Calu3 (cell line): ENCODE results near the gene ODAD3. TPM values are rescaled to one million over a fixed set of nuclear protein-coding genes. Genes with fewer than 3 reads are reported as not detected.

Source experiments
- Bru-seq: library from RNA; stranded (reverse); fragments of 400-500 nt; gene quantifications from one replicate; lab custom pipeline; 2021; lab: Mats Ljungman, UMichigan
- BruChase-seq, 2 experiments: library from RNA; stranded (reverse); fragments of 400-500 nt; gene quantifications; one replicate each; lab custom pipeline; 2021; lab: Mats Ljungman, UMichigan
- BruUV-seq: library from RNA; stranded (reverse); fragments of 400-500 nt; replicated peaks from 2 replicates; lab custom pipeline; 2021; lab: Mats Ljungman, UMichigan
- CTCF ChIA-PET: fragments of 300-600 bp; sonication (Branson Sonifier 250); formaldehyde crosslinking; loops from one replicate; lab custom pipeline; 2022; ENCODE audit warnings: antibody characterized with exemption; lab: Charles Lee
- DNase-seq: peaks from one replicate; pipeline ENCODE4 v3.0.0; 2022
- H3K27ac Mint-ChIP-seq: one replicate; pipeline ENCODE4 v1.8.0; 2022; ENCODE audit warnings: mixed read lengths; ENCODE audit not compliant: unreplicated experiment
- H3K27me3 Mint-ChIP-seq: one replicate; pipeline ENCODE4 v1.8.0; 2022; ENCODE audit warnings: mixed read lengths; ENCODE audit not compliant: unreplicated experiment
- H3K36me3 Mint-ChIP-seq: one replicate; pipeline ENCODE4 v1.8.0; 2022; ENCODE audit warnings: mild to moderate bottlenecking, moderate library complexity, mixed read lengths; ENCODE audit not compliant: insufficient read depth, unreplicated experiment
- H3K4me1 Mint-ChIP-seq: one replicate; pipeline ENCODE4 v1.8.0; 2022; ENCODE audit warnings: mild to moderate bottlenecking, low read depth, mixed read lengths; ENCODE audit not compliant: unreplicated experiment
- H3K4me3 Mint-ChIP-seq: one replicate; pipeline ENCODE4 v1.8.0; 2022; ENCODE audit warnings: mild to moderate bottlenecking, low read depth, moderate library complexity, mixed read lengths; ENCODE audit not compliant: unreplicated experiment
- H3K9me3 Mint-ChIP-seq: one replicate; pipeline ENCODE4 v1.8.0; 2022; ENCODE audit warnings: low read depth, mixed read lengths; ENCODE audit not compliant: unreplicated experiment
- CTCF ChIP-seq: fragments of 200-600 bp; IDR thresholded peaks from one replicate; pipeline ENCODE4 v1.8.0; 2022; ENCODE audit warnings: antibody characterized with exemption; ENCODE audit not compliant: unreplicated experiment
- intact Hi-C: fragments of 100-400 bp; cut with micrococcal nuclease; formaldehyde crosslinking; loops from one replicate; pipeline ENCODE4 v1.10.0; 2022; ENCODE audit not compliant: unreplicated experiment
- long read RNA-seq: library from polyadenylated mRNA; stranded (forward); transcript quantifications from one replicate; pipeline ENCODE4 v2.0.0, GENCODE V29; 2022
- total RNA-seq: library from RNA; stranded (reverse); gene quantifications from 2 replicates; pipeline ENCODE4 v1.2.3, GENCODE V29; 2022

The ODAD3 gene
- total RNA-seq (not detected in 2 replicates), Bru-seq, nascent RNA (percentile 5 among the genes with signal in this experiment), BruChase-seq, experiment 1, labeled RNA remaining after a 6-hour chase (percentile 7 among the genes with signal in this experiment), BruChase-seq, experiment 2, labeled RNA remaining after a 2-hour chase (percentile 10 among the genes with signal in this experiment)
- long read RNA-seq, result 0 reads

GRCh38 chr19:11435057-11435832 lies at the start of gene ODAD3, which contains the start of gene PRKCSH:
TSS of gene ODAD3 (minus strand) at chr19:11435121. CDS start at chr19:11435016, 105 bp downstream.
TSS of gene PRKCSH (plus strand) at chr19:11435635. CDS start at chr19:11436118, 483 bp downstream.
- intact Hi-C loops, result no loop called here
- Mint-ChIP-seq H3K27me3 (no peaks in the 10 kb centered on the region), H3K4me1 (no peaks in the 10 kb centered on the region), H3K9me3 (no peaks in the 10 kb centered on the region), H3K36me3 (peaks cover 33% of the 10 kb centered on the region), H3K4me3 (peak within 1 kb of the TSS; percentile 91), H3K27ac (peak within 1 kb of the TSS; percentile 88)
- TF ChIP-seq CTCF, result peak; percentile 70
- no TSS peak for BruUV-seq
- DNase-seq, result peak; percentile 96
- CTCF ChIA-PET, result interaction anchor here (0.5 to 1.4 kb wide), 10 partner anchors 13 to 171 kb away, joined by 3 to 14 read pairs (median 4); partner anchors contain the start of genes CCDC159, EPOR, SWSAP1 and TMEM205

GRCh38 chr19:11483366-11484111 lies 48.6 kb upstream of the ODAD3 start:
- Mint-ChIP-seq H3K4me3 (no peak overlapping the region), H3K27ac (no peak overlapping the region), H3K4me1 (no peaks in the 10 kb centered on the region), H3K9me3 (no peaks in the 10 kb centered on the region), H3K36me3 (peaks cover 26% of the 10 kb centered on the region), H3K27me3 (peaks cover 10% of the 10 kb centered on the region)
- DNase-seq, result no peak
- intact Hi-C loops, result no loop called here
- no TSS peak for BruUV-seq
- TF ChIP-seq CTCF, result no peak
- CTCF ChIA-PET, result no interaction called here

GRCh38 chr19:11482384-11483050 lies 47.6 kb upstream of the ODAD3 start:
- H3K4me3 Mint-ChIP-seq, result peak overlapping the region; percentile 52
- BruUV-seq, result no TSS peak
- TF ChIP-seq CTCF, result peak; percentile 66
- H3K36me3 Mint-ChIP-seq, result peaks cover 26% of the 10 kb centered on the region
- intact Hi-C loops, result no loop called here
- no peaks in the 10 kb centered on the region for H3K9me3 Mint-ChIP-seq
- H3K27me3 Mint-ChIP-seq, result peaks cover 17% of the 10 kb centered on the region
- H3K27ac Mint-ChIP-seq, result no peak overlapping the region
- no peaks in the 10 kb centered on the region for H3K4me1 Mint-ChIP-seq
- DNase-seq, result peak; percentile 77
- CTCF ChIA-PET, result interaction anchor here (0.7 to 1.0 kb wide), 3 partner anchors 76 to 195 kb away, joined by 3 to 7 read pairs (median 5); partner anchors contain the start of gene ELOF1
